GM18951 (cell line): ENCODE measurements around the gene MYH14.

Experiments
- POLR2A ChIP-seq: IDR thresholded peaks from 4 replicates; pipeline ENCODE4 v1.6.1; 2011; ENCODE audit warnings: mild to moderate bottlenecking; ENCODE audit not compliant: insufficient read length, insufficient read depth; ENCODE audit errors: extremely low read depth
- in situ Hi-C: fragments of 300-500 bp; cut with MboI; formaldehyde crosslinking; loops from one replicate; pipeline ENCODE4 v1.12.0; 2022; ENCODE audit warnings: low sequenced_read_pairs, mixed read lengths, inconsistent platforms; ENCODE audit not compliant: unreplicated experiment

MYH14 gene

DNA sequence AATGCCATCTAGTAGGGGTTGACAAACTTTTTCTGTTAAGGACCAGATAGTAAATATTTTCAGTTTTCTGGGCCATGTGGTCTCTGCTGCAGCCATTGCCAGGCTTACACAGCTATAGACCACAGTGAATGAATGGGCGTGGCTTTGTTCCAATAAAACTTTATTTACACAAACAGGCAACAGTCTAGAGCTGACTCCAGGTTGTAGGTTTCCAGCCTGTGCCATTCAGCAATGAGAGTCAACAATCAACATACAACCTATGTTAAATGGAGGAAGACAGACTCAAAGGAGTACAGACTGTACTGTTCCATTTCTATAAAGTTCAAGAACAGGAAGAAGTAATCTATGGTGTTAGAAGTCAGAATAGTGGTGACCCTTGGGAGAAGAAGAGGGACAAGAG is 25.1 kb upstream of the MYH14 start:
- in situ Hi-C loops = loop anchor here (10.0 kb wide), 1 partner anchor 86 kb away; no protein-coding TSS in a partner anchor
- no peak for TF ChIP-seq POLR2A

DNA sequence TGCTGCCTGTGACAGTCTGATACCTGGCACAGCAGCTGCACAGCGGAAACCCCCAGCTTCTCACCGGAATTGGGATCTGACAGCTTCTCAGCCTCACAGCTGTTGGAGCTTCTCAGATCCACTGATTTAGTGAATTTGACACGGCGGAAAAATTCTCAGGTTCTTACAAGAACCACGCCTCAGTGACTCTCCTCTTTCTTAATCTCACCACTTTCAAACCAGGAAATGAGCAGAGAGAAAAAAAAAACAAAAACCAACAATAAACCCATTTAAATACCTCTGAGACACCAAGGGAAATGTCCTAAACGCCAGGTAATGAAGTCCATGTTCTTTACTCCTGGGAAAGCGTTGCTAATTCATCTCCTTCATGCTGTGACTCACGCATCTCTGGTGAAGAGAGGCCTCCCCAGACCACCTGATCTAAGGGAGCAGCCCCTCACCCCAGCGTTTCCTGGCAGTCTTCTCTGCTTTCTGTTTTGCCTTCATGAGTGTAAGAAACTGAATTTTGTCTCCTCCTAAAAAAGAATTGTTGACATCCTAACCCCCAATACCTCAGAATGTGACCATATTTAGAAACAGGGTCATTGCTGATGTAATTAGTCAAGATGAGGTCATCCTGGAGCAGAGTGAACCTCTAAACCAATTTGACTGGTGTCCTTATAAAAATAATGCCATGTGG is 24.4 kb upstream of the MYH14 start:
- TF ChIP-seq POLR2A = no peak
- in situ Hi-C loops = loop anchor here (10.0 kb wide), 1 partner anchor 86 kb away; no protein-coding TSS in a partner anchor

DNA sequence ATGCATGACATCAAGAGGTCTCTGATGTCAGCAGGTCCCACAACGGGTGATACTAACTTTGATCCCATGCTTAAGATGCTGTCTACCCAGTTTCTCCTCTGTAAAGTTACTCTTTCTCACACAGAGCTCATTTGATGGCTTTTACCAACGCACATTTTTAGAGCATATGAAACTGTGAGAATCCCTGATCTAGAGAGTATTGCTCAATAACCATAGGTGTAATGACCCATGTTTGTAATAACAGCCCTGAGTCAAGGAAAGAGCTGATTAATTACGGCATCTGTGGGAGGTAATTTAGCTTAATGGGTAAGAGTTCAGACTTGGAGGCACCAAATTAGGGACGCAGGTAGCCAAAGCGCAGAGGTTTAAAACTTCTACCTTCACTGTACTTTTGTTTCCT is 22.3 kb upstream of the MYH14 start:
- no peak for TF ChIP-seq POLR2A
- in situ Hi-C loops = no loop called here

DNA sequence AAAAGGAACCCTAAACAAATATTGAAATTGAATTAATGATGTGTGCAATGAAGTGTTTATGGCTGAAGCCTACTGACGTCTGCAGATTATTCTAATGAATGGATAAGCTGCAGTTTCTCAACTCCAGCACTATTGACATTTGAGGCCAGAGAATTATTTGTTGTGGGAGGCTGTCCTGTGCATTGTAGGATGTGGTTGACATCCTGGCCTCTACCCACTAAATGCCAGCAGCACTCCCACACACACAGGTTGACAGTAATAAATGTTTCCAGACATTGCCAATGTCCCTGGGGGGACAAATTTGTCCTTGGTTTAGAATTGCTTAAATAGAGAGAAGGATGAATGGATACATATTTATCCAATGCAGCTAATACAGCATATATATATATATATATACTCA is 19.2 kb upstream of the MYH14 start:
- TF ChIP-seq POLR2A = no peak
- in situ Hi-C loops = no loop called here

DNA sequence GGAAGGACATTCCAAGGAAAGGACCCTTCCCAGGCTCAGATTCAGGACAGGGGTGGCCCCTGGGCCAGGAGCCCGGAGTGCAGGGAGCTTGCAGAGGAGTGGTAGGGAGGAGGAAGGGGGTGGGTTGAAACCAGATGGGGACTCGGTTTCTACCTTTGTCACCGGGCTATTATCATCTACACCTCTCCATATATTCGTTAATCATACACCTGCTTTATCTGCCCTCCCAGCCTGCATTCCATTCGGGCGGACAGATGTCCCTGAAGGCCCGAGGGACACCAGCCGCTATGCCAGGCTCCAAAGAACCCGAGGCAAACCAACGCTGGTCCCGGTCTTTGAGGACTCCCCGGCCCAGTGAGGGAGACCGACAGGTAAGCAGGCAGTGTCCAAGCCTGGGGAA is 15.5 kb upstream of the MYH14 start:
- no peak for TF ChIP-seq POLR2A
- in situ Hi-C loops = no loop called here

DNA sequence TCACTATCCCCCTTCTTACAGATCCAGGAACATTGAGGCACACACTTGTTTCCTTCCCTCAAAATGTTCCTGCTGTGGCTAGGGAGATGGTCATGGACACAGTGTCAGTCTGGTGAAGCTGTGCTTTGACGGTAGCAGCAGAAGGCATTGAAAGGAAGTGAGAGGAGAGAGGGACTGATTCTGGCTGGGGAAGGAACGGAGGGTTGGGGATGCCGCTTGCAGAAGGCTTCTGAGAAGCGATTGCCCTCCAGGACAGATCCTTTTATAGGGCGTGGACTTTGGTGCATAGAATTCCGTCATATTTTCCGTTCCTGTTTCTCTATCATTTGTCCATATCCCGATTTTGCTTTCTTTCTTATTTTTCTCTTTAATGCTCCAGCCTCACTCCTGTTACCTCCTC is 14.1 kb upstream of the MYH14 start:
- in situ Hi-C loops = no loop called here

DNA sequence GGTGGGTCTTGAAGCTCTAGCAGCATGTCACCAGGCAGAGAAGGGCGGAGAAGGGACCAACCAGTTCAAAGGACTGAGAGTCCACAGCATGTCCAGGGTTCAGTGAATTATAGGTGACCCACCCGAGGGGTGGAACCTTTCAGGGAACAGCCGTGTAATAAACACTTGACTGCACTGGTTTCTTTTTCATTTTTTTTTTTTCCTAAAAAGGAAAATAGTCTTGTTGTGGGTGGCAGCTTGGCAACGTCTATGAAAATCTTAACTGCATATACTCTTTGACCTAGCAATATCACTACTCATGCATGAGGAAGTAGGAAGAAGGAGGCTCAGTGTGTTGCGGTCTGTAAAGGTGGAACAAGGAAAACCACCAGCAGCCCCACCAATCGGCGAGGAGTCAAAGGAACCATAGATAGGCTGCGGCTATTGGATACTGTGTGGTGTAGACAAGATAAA is 13.0 kb upstream of the MYH14 start:
- TF ChIP-seq POLR2A = no peak
- in situ Hi-C loops = no loop called here

More for the DNA sequence above, 14.1 kb upstream of the MYH14 start:
- no peak for TF ChIP-seq POLR2A

DNA sequence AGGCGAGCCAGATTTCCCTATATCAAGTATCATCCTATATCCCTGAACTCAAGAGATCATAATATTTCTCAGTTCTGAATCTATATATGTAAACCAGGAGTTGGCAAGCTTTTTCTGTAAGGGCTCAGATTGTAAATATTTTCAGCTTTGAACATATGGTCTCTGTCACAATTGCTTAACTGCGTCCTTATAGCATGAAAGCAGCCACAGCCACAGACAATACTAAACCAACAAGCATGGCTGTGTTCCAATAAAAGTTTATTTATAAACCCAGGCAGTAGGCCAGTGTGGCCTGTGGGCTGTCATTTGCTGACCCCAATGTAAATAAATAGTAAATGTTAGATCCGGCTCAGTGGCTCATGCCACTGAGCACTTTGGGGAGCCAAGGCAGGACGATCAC is 12.2 kb upstream of the MYH14 start:
- in situ Hi-C loops = no loop called here
- TF ChIP-seq POLR2A = no peak

DNA sequence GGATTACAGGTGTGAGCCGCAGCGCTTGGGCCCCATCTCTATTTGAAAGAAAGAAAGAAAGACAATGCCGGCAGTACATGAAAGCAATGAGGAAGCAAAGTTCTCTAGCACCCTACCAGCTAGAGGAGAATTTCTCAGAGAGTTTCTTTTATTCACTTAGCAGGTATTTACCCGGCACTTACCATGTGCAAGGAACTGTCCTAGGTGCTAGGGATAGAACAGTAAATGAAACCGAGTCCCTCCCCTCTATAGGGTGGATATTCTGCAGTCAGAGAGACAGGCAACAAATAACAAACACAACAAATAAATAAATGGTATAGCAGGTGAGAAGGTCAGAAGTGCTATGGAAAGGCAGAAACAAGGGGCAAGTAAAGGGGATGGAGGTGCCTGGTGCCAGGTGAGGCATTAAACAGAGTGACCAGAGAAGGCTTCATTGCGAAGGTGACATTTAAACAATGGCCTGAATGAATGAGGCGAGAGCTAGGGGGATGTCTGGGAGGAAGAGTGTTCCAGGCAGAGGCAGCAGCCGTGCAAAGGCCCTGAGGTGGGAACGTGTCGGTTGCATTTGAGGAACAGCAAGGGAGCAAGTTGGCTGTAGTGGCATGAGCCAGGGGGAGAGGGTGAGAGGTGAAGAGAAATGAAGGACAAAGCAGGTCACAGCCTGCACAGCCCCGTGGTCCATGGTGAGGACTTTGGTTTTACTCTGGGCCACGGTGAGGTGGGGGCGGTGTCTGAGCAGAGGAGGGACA is 10.8 kb upstream of the MYH14 start:
- in situ Hi-C loops = no loop called here
- TF ChIP-seq POLR2A = no peak

DNA sequence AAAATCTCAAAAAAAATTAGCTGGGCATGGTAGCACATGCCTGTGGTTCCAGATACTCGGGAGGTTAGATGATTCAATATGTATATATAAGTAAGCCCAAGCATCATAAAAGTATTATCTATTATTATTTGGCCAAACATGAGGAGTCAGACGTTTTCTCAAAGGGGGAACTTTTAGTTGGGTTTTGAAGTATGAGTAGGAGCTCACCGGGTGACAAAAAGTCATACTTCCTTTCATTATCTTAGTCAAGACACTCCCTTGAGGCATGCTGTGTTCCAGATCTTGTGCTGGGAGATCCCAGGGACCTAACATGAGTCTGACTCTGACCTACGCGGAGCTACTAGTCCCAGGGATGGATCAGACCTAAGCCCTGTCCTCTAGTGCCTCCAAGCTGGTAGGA is 8.2 kb upstream of the MYH14 start:
- TF ChIP-seq POLR2A = no peak
- in situ Hi-C loops = no loop called here

DNA sequence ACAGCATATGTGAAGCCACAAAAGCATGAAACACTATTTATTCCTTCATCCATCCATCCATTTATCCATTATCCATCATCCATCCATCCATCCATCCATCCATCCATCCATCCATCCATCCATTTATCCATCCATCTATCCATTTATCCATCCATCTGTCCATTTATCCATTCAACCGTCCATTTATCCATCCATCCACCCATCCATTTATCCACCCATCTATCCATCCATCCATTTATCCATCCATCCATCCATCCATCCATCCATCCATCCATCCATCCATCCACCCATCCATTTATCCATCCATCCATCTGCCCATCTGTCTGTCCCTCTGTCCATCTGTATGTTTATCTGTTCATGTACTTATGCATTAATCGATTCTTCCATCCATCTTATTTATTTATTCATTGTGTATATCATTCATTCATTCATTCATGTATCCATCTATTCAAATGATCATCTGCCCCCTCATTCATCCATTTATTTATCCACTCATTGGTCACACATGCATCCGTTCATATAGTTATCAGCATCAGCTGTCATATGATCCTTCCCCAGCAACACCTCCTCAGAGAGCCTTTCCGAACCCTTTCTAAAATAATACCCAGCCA is 7.0 kb upstream of the MYH14 start:
- no peak for TF ChIP-seq POLR2A
- in situ Hi-C loops = no loop called here

DNA sequence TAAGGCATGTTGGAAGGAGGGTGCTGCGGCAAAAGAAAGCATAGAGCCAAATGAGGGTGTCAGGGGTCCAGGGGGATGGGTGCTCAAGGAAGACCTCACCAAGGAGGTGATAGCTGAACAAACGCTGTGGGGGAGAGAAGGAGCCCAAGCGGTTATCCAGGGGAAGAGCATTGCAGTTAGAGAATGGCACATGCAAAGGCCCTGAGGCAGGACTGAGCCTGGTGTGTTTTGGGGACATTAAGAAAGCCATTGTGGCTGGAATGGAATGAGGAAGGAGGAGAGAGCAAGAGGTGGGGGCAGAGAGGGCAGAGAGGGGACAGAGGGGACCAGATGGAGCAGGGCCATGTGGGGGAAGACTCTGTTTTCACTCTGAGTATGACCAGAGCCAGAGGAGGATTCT is 6.1 kb upstream of the MYH14 start:
- in situ Hi-C loops = no loop called here

DNA sequence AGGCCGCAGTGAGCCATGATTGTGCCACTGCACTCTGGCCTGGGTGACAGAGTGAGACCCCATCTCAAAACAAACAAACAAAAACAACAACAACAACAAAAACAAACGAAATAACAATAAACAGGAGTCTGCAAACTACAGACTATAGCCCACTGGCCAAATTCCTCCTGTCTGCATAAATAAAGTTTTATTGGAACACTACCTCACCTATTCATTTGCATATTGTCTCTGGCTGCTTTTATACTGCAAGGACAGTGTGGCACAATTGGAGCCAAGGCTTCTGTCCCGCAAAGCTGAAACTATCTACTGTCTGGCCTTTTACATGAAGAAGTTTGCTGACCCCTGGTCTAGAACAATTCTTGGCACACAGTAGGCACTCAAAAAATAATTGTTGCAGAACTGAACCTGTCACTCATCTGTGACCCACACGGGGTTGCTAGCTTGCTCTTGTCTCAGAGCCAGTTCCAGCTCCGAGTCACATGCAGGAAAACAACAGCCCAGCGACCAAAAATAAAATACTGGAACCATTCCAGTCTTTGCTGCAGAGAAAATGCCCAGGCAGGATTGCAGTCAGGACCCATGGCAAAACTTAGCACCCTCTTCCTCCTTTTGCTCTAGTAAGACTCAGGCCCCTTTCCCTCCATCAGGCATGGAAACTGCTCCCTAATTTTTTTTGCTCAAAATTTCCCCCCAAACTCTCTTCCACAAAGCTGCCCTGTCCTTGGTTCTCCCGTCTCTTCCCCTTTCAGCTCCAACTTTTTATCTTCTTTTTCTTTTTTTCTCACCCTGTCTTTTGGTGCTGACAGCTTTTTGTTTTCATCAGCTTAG is 4.8 kb upstream of the MYH14 start:
- in situ Hi-C loops = no loop called here
- no peak for TF ChIP-seq POLR2A

More for the DNA sequence above, 6.1 kb upstream of the MYH14 start:
- TF ChIP-seq POLR2A = no peak
